Transverse colon (tissue), 4 donors: ENCODE data around the gene CEL.

Experiments used
- CTCF ChIP-seq, 5 experiments: fragments of 200-600 bp in 3 of 5; fragments of 450-650 bp in 2 of 5; sonication (generic) in 3 of 5; IDR thresholded peaks; 1 replicate in 2 of 5; 2 replicates in 3 of 5; pipeline ENCODE4 v1.5.1; 2016 to 2017; ENCODE audit warnings: antibody characterized with exemption in 5 of 5, inconsistent platforms in 3 of 5, mild to moderate bottlenecking in 2 of 5, moderate library complexity in 1 of 5
- EP300 ChIP-seq: sonication (generic); formaldehyde crosslinking; IDR thresholded peaks from one replicate; pipeline ENCODE4 v1.6.1; 2017; ENCODE audit warnings: antibody characterized with exemption, low read depth
- POLR2A ChIP-seq: fragments of 450-650 bp; IDR thresholded peaks from one replicate; pipeline ENCODE4 v1.6.1; 2016; ENCODE audit warnings: antibody characterized with exemption, mild to moderate bottlenecking, moderate library complexity
- POLR2AphosphoS5 ChIP-seq, 3 donors: sonication (generic); formaldehyde crosslinking; IDR thresholded peaks; one replicate each; pipeline ENCODE4 v1.6.1; 2016; ENCODE audit warnings: antibody characterized with exemption in 3 of 3

GRCh38 chr9:133059623-133060022, 2.2 kb upstream of the CEL start:
- TF ChIP-seq CTCF (IDR thresholded peaks at IDR 0.05): no peak
- no peak for TF ChIP-seq POLR2A
- no peak for TF ChIP-seq POLR2AphosphoS5 (IDR thresholded peaks at IDR 0.05)
- no peak for TF ChIP-seq EP300
